Astrocyte of the spinal cord (primary cell): Measurements from ENCODE around the gene FAT3.

Source experiments
- DNase-seq: peaks from one replicate; pipeline ENCODE4 v3.0.0; 2011; ENCODE audit warnings: low read depth, low spot score
- H3K4me3 ChIP-seq: 2 replicates; pipeline ENCODE4 v1.5.1; 2011; ENCODE audit warnings: low read depth, mild to moderate bottlenecking, low read length, moderate library complexity
- in situ Hi-C: cut with HindIII; loops from 2 replicates; pipeline ENCODE4 v1.10.0; 2017; ENCODE audit warnings: low sequenced_read_pairs
- TF ChIP-seq, protein P1 (sequence below): IDR thresholded peaks from 2 replicates; pipeline ENCODE4 v1.5.1; 2012; ENCODE audit warnings: low read depth, mild to moderate bottlenecking, low read length, inconsistent platforms

The FAT3 gene

DNA sequence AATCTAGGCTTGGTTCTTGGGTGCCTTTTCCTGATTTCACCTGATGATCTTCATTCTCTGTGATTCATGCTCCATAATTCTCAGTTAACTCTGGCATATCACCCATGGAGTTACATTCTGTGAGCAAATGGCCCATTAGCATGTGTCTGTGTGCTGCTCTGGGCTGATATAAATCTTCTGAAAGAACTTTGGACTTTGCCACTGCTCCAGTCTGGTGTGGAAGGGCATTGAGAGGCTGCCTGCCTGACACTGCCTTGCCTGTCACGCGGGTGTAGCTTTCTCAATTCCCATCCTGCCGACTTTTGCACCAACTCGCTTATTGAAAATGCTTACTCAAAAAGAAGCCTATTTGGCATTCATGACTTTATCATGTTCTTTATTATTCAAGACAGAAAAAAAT lies 42.2 kb downstream of the FAT3 start:
- in situ Hi-C loops, result no loop called here
- TF ChIP-seq, protein P1, sequence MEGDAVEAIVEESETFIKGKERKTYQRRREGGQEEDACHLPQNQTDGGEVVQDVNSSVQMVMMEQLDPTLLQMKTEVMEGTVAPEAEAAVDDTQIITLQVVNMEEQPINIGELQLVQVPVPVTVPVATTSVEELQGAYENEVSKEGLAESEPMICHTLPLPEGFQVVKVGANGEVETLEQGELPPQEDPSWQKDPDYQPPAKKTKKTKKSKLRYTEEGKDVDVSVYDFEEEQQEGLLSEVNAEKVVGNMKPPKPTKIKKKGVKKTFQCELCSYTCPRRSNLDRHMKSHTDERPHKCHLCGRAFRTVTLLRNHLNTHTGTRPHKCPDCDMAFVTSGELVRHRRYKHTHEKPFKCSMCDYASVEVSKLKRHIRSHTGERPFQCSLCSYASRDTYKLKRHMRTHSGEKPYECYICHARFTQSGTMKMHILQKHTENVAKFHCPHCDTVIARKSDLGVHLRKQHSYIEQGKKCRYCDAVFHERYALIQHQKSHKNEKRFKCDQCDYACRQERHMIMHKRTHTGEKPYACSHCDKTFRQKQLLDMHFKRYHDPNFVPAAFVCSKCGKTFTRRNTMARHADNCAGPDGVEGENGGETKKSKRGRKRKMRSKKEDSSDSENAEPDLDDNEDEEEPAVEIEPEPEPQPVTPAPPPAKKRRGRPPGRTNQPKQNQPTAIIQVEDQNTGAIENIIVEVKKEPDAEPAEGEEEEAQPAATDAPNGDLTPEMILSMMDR, result no peak
- DNase-seq, result no peak
- no peak overlapping the region for H3K4me3 ChIP-seq

DNA sequence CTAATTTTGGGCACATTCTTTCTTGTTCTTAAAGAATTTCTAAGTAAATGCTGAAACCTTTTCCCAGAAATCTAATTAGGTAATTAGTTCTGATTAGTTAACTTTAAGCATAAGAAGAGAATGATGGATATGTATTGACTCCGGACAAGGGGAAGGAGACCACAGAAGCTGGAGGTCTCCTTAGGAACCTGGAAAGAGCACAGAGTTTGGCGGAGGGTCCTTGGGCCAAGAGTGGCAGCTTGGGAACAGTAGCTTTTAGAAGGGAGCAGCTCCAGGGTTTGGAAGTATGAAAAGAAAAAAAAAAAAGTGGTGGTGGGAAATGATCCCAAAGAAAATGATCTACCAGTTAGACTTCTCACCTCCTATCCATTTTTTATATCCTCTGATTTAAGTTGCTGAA lies 42.7 kb downstream of the FAT3 start:
- in situ Hi-C loops, result no loop called here
- TF ChIP-seq, protein P1, result no peak

DNA sequence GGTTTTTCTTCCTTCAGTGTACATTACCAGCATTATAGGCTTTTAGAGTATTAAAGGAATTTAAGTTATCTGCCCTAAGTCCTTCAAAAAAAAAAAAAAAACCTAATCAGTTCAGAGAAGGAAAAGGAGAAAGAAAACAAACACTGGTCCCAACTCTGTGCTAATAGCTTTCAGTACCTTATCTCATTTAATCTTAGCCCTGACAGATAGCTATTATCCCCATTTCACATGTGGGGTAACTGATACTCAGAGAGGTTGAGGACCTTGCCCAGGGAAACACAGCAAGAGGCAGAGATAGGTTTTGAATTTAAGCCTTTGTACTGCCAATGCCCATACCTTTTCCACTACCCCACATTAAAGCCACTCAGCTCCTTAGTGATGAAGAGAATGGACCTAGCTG lies 43.4 kb downstream of the FAT3 start:
- in situ Hi-C loops, result no loop called here
- H3K4me3 ChIP-seq, result no peak overlapping the region
- TF ChIP-seq, protein P1, result no peak
- DNase-seq, result no peak

More for the DNA sequence above, 42.7 kb downstream of the FAT3 start:
- no peak for DNase-seq
- no peak overlapping the region for H3K4me3 ChIP-seq

DNA sequence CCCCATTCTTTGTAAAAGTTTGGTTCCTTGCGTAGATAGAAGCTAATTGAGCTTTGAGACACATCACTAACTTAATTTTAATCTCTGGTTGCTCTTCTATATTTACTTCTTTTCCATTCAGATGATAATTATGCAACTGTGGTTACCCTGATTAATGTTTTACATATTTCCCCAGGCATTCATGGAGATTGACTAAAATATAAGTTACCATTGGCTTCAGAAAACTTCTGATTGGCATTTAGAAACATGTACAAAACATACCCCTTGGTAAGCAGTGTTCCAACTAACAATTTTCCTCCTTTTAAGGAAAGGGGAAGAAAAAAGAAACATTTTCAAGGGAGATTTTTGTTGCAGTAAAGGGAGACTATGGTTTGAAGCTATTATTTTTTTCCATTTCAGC lies 43.9 kb downstream of the FAT3 start:
- TF ChIP-seq, protein P1, result no peak
- no peak for DNase-seq
- in situ Hi-C loops, result no loop called here
- H3K4me3 ChIP-seq, result no peak overlapping the region

DNA sequence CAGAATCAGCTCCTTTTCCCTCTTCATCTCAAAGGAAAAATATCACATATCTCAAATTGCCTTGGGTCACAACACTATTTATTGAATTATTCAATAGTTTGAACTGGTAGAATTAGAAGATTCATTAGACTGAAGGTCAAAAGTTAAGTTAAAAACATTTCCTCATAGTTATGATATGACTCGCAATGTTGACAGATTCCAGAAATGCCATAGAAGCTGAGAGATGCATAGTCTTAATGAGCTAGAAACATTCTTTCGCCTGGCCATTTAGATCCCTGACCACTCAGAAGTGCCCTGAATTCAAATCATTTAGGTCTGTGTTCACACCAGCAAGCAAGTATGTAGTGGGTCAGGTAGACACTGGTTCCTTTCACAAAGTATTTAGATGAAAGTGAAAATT lies 44.4 kb downstream of the FAT3 start:
- TF ChIP-seq, protein P1, result no peak
- in situ Hi-C loops, result no loop called here
- DNase-seq, result peak; percentile 52
- no peak overlapping the region for H3K4me3 ChIP-seq

DNA sequence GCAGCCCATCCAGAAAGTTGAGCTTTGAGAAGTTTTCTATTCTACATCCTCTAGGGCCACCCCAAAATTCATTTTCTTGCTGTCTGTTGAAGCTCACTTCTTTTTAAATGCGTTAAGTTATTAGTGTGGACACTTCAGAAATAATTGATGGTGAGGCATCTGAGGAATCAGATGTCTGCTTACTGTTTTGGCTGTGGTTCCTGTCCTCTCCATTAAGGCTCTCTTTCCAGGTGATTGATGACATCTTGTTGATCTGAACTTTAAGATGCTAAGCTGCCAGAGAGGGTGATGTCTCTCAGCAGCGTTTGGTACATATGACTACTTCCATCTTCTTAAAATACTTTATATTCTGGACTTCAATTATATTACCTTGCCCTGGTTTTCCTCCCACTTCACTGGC lies 45.2 kb downstream of the FAT3 start:
- no peak overlapping the region for H3K4me3 ChIP-seq
- in situ Hi-C loops, result no loop called here
- no peak for DNase-seq
- TF ChIP-seq, protein P1, result no peak

DNA sequence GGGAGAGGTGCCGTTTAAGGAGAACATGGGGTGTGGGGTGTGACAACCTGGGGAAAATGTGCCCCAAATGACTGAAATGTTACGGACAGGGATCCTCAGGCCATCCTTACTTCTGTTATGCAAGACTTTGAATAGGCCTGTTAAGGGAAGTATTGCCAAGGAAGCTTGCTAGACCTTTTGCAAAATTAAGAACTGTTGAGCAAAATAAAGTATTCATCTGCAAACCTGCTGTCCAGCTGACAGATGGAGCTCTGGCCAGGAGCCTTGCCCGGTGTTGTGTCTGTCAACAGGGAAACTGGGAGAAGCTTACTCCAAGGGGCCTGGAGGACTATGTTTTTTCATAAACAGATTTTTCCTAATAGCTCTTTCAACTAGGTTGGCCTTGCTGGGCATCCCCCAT lies 48.0 kb downstream of the FAT3 start:
- no peak overlapping the region for H3K4me3 ChIP-seq
- no peak for DNase-seq
- TF ChIP-seq, protein P1, result no peak
- in situ Hi-C loops, result no loop called here
